ENCODE measurements around the gene ABCA1.
A peak's percentile ranks its signal among the peaks of the same experiment; 100 is the strongest.
"Not testable (repeated sequence)": the region's sequence is repeated elsewhere in the genome, so short reads cannot be mapped to it uniquely, and the experiment has no call there.

ABCA1 gene

GRCh38 chr9:104769029-104769428, 158.9 kb downstream of the ABCA1 start:
- not testable (repeated sequence) for DNase-seq (ENCODE audit: low spot score)

- DNase-seq (ENCODE audit: low spot score): no peak
Measured at GRCh38 chr9:104767507-104767906, 160.4 kb downstream of the ABCA1 start.

- no peak for DNase-seq (ENCODE audit: low spot score)
Measured at GRCh38 chr9:104766025-104766424, 161.9 kb downstream of the ABCA1 start.

GRCh38 chr9:104765138-104765537, 162.8 kb downstream of the ABCA1 start:
- no peak for DNase-seq (ENCODE audit: low spot score)

GRCh38 chr9:104758974-104759373, 169.0 kb downstream of the ABCA1 start:
- DNase-seq (ENCODE audit: low spot score): no peak

- DNase-seq (ENCODE audit: low spot score): no peak
Measured at GRCh38 chr9:104750185-104750767, 177.7 kb downstream of the ABCA1 start.

GRCh38 chr9:104748359-104749031, 179.5 kb downstream of the ABCA1 start:
- peak; percentile 56 for DNase-seq (ENCODE audit: low spot score)

GRCh38 chr9:104747565-104748358, 180.2 kb downstream of the ABCA1 start, which contains the start of gene NIPSNAP3A:
Gene NIPSNAP3A, plus strand, starts transcription at chr9:104747683. Its CDS starts 110 bp downstream, at chr9:104747793.
- peak; percentile 94 for DNase-seq (ENCODE audit: low spot score)

GRCh38 chr9:104747245-104747564, 180.8 kb downstream of the ABCA1 start:
- no peak for DNase-seq (ENCODE audit: low spot score)

GRCh38 chr9:104746798-104747197, 181.2 kb downstream of the ABCA1 start:
- no peak for DNase-seq (ENCODE audit: low spot score)

- no peak for DNase-seq (ENCODE audit: low spot score)
Measured at GRCh38 chr9:104746285-104746684, 181.7 kb downstream of the ABCA1 start.

GRCh38 chr9:104745852-104746251, 182.1 kb downstream of the ABCA1 start:
- DNase-seq (ENCODE audit: low spot score): no peak

- DNase-seq (ENCODE audit: low spot score): peak; percentile 56
Measured at GRCh38 chr9:104743376-104743985, 184.5 kb downstream of the ABCA1 start.

- peak; percentile 52 for DNase-seq (ENCODE audit: low spot score)
Measured at GRCh38 chr9:104740621-104741020, 187.3 kb downstream of the ABCA1 start.

- no peak for DNase-seq (ENCODE audit: low spot score)
Measured at GRCh38 chr9:104738452-104738851, 189.5 kb downstream of the ABCA1 start.
